Liver (tissue), 9 donors: ENCODE data around the gene COMMD10. TPM values are rescaled to one million over a fixed set of nuclear protein-coding genes. Genes with fewer than 3 reads are reported as not detected.

ENCODE experiments used
- DNase-seq: peaks from one replicate; pipeline ENCODE4 v3.0.0-alpha.2; 2017; ENCODE audit warnings: low spot score
- H3K27ac ChIP-seq, 2 donors: one replicate each; pipeline ENCODE4 v1.7.0; 2013; ENCODE audit warnings: inconsistent platforms in 2 of 2, low read length in 2 of 2, control low read depth in 1 of 2, low read depth in 1 of 2, mild to moderate bottlenecking in 1 of 2
- H3K27me3 ChIP-seq, 4 donors: one replicate each; pipeline versions ENCODE4 v1.6.1 to v1.7.0; 2013; ENCODE audit warnings: low read length in 3 of 4, inconsistent platforms in 1 of 4, mild to moderate bottlenecking in 1 of 4, moderate library complexity in 1 of 4; ENCODE audit not compliant: control insufficient read depth in 4 of 4, insufficient read depth in 4 of 4
- H3K36me3 ChIP-seq, 4 donors: one replicate each; pipeline versions ENCODE4 v1.6.1 to v1.7.0; 2013; ENCODE audit warnings: low read length in 3 of 4, mild to moderate bottlenecking in 3 of 4, low read depth in 1 of 4, moderate library complexity in 1 of 4; ENCODE audit not compliant: control insufficient read depth in 4 of 4, insufficient read depth in 3 of 4
- H3K4me1 ChIP-seq, 4 donors: one replicate each; pipeline versions ENCODE4 v1.6.1 to v1.7.0; 2013; ENCODE audit warnings: low read length in 3 of 4, mild to moderate bottlenecking in 3 of 4, moderate library complexity in 1 of 4; ENCODE audit not compliant: control insufficient read depth in 4 of 4, insufficient read depth in 4 of 4
- H3K4me3 ChIP-seq, 3 donors: one replicate each; pipeline versions ENCODE4 v1.6.1 to v1.7.0; 2013; ENCODE audit warnings: low read length in 3 of 3, control low read depth in 1 of 3, low read depth in 1 of 3, mild to moderate bottlenecking in 1 of 3
- H3K9ac ChIP-seq, 2 donors: one replicate each; pipeline ENCODE4 v1.7.0; 2013; ENCODE audit warnings: low read length in 2 of 2, mild to moderate bottlenecking in 2 of 2, moderate library complexity in 2 of 2, control low read depth in 1 of 2, low read depth in 1 of 2
- H3K9me3 ChIP-seq, 4 donors: one replicate each; pipeline versions ENCODE4 v1.6.1 to v1.7.0; 2013; ENCODE audit warnings: low read length in 3 of 4; ENCODE audit not compliant: control insufficient read depth in 4 of 4
- EGR1 ChIP-seq, 2 donors: IDR thresholded peaks; 2 replicates each; pipeline ENCODE4 v1.6.1; 2016 to 2018; ENCODE audit warnings: antibody characterized with exemption in 2 of 2, low read depth in 2 of 2
- FOXA1 ChIP-seq: IDR thresholded peaks from 2 replicates; pipeline ENCODE4 v1.6.1; 2016; ENCODE audit warnings: antibody characterized with exemption
- FOXA2 ChIP-seq: IDR thresholded peaks from 2 replicates; pipeline ENCODE4 v1.6.1; 2016; ENCODE audit warnings: antibody characterized with exemption
- GABPA ChIP-seq, 2 donors: IDR thresholded peaks in 1 of 2; conservative IDR thresholded peaks in 1 of 2; 2 replicates each; pipeline ENCODE4 v1.6.1; 2016; ENCODE audit warnings: antibody characterized with exemption in 2 of 2, mild to moderate bottlenecking in 1 of 2, moderate library complexity in 1 of 2
- HNF4A ChIP-seq, 2 donors: conservative IDR thresholded peaks; 2 replicates each; pipeline ENCODE4 v1.6.1; 2016; ENCODE audit warnings: antibody characterized with exemption in 2 of 2, mild to moderate bottlenecking in 2 of 2
- HNF4G ChIP-seq: IDR thresholded peaks from 2 replicates; pipeline ENCODE4 v1.6.1; 2016; ENCODE audit warnings: antibody characterized with exemption
- JUND ChIP-seq, 2 donors: IDR thresholded peaks; 2 replicates each; pipeline ENCODE4 v1.6.1; 2016; ENCODE audit warnings: antibody characterized with exemption in 2 of 2
- NR2F2 ChIP-seq: IDR thresholded peaks from 2 replicates; pipeline ENCODE4 v1.6.1; 2016; ENCODE audit warnings: antibody characterized with exemption
- RAD21 ChIP-seq, 2 donors: IDR thresholded peaks; 2 replicates each; pipeline ENCODE4 v1.6.1; 2016; ENCODE audit warnings: antibody characterized with exemption in 2 of 2, mild to moderate bottlenecking in 2 of 2
- RXRA ChIP-seq, 2 donors: IDR thresholded peaks; 2 replicates each; pipeline ENCODE4 v1.6.1; 2017 to 2018; ENCODE audit warnings: antibody characterized with exemption in 2 of 2, mild to moderate bottlenecking in 1 of 2
- SP1 ChIP-seq: IDR thresholded peaks from 2 replicates; pipeline ENCODE4 v1.6.1; 2018; ENCODE audit warnings: antibody characterized with exemption, mild to moderate bottlenecking
- TAF1 ChIP-seq: conservative IDR thresholded peaks from 2 replicates; pipeline ENCODE4 v1.6.1; 2016; ENCODE audit warnings: antibody characterized with exemption, mild to moderate bottlenecking
- YY1 ChIP-seq: IDR thresholded peaks from 2 replicates; pipeline ENCODE4 v1.6.1; 2016; ENCODE audit warnings: antibody characterized with exemption, mild to moderate bottlenecking
- ZBTB33 ChIP-seq: IDR thresholded peaks from 2 replicates; pipeline ENCODE4 v1.6.1; 2016; ENCODE audit warnings: antibody characterized with exemption
- WGBS: extraction: QIAGEN DNeasy Blood & Tissue Kit; methylation state at CpG from one replicate; pipeline ENCODE4 v1.1.7; 2013; 5-methylcytosine and 5-hydroxymethylcytosine counted together
- polyA plus RNA-seq, 2 donors: library from polyadenylated mRNA; stranded (reverse) in 1 of 2; unstranded in 1 of 2; fragments of 200-250 nt in 1 of 2; fragments of >200 nt in 1 of 2; fragmentation: Nextera tagmentation in 1 of 2; extraction: Ambion mirVana in 1 of 2; gene quantifications; one replicate each; pipeline versions ENCODE4 v1.2.1 to v1.2.3, GENCODE V29; 2013 to 2015
- total RNA-seq, 2 donors: library from RNA; depleted of rRNA; stranded (reverse); fragments of >200 nt; gene quantifications; one replicate each; pipeline ENCODE4 v1.2.3, GENCODE V29; 2014
- TF ChIP-seq, protein P1 (sequence below): IDR thresholded peaks from 2 replicates; pipeline ENCODE4 v1.6.1; 2016; ENCODE audit warnings: antibody characterized with exemption, mild to moderate bottlenecking
- TF ChIP-seq, protein P2 (sequence below): fragments of 150-350 bp; IDR thresholded peaks from 2 replicates; pipeline ENCODE4 v1.5.1; 2017; ENCODE audit warnings: improper control_type of control experiment, low read depth, low read length; ENCODE audit not compliant: missing input control
- TF ChIP-seq, protein P3 (sequence below): IDR thresholded peaks from 2 replicates; pipeline ENCODE4 v1.6.1; 2016; ENCODE audit warnings: antibody characterized with exemption
- TF ChIP-seq, protein P4 (sequence below): IDR thresholded peaks from 2 replicates; pipeline ENCODE4 v1.6.1; 2016; ENCODE audit warnings: antibody characterized with exemption
- donor health status: healthy.
- donor health status: healthy.
- donor health status: healthy.
- donor health status: healthy.
- donor health status: healthy.

Gene COMMD10
- total and polyA plus RNA-seq, 4 donors: 8.9 to 30.5 (median 19.3) TPM

- DNase-seq: no peak
- no peak overlapping the region for H3K4me3 ChIP-seq
- H3K27me3 ChIP-seq: no peaks in the 10 kb centered on the region
- no peaks in the 10 kb centered on the region for H3K36me3 ChIP-seq
- H3K9ac ChIP-seq: no peak overlapping the region
- H3K27ac ChIP-seq: peak overlapping the region; percentile 51 to 78
- 36% methylated on average over 1 of the region's 1 CpG for WGBS
- H3K9me3 ChIP-seq: peaks cover 0 to 10% (median 3%) of the 10 kb centered on the region in 4 donors
- TF ChIP-seq HNF4G (peak; percentile 6), SP1 (no peak), RXRA (IDR thresholded peaks at IDR 0.05) (peak; percentile 29), FOXA2 (peak; percentile 72), FOXA1 (peak; percentile 15), HNF4A (conservative IDR thresholded peaks at IDR 0.05) (peak; percentile 51 to 52)
- peaks cover 5 to 40% (median 27%) of the 10 kb centered on the region in 4 donors for H3K4me1 ChIP-seq
These were observed 189.4 kb downstream of the COMMD10 start for GRCh38 chr5:116274251-116274650.

DNA sequence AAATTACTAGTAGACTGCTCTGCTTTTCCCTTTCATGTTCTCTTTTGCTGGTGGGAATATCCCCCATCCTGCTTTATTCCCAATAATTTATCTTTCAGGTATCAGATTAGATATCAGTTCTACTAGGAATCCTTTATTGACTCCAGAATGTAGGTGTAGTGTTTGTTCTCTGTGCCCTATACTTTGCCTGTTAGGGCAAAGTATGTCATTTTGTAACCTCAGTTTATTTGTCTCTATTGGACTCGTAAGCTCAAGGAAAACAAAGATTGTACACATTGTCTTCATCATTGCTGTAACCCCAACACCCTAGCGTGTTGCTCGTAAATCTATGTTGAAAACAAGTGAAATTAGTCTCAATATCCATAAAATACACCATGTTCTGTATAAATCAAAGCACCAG, 190.5 kb downstream of the COMMD10 start:
- H3K4me3 ChIP-seq: no peak overlapping the region
- no peaks in the 10 kb centered on the region for H3K27me3 ChIP-seq
- peak overlapping the region; percentile 51 to 78 for H3K27ac ChIP-seq
- TF ChIP-seq, protein P1, sequence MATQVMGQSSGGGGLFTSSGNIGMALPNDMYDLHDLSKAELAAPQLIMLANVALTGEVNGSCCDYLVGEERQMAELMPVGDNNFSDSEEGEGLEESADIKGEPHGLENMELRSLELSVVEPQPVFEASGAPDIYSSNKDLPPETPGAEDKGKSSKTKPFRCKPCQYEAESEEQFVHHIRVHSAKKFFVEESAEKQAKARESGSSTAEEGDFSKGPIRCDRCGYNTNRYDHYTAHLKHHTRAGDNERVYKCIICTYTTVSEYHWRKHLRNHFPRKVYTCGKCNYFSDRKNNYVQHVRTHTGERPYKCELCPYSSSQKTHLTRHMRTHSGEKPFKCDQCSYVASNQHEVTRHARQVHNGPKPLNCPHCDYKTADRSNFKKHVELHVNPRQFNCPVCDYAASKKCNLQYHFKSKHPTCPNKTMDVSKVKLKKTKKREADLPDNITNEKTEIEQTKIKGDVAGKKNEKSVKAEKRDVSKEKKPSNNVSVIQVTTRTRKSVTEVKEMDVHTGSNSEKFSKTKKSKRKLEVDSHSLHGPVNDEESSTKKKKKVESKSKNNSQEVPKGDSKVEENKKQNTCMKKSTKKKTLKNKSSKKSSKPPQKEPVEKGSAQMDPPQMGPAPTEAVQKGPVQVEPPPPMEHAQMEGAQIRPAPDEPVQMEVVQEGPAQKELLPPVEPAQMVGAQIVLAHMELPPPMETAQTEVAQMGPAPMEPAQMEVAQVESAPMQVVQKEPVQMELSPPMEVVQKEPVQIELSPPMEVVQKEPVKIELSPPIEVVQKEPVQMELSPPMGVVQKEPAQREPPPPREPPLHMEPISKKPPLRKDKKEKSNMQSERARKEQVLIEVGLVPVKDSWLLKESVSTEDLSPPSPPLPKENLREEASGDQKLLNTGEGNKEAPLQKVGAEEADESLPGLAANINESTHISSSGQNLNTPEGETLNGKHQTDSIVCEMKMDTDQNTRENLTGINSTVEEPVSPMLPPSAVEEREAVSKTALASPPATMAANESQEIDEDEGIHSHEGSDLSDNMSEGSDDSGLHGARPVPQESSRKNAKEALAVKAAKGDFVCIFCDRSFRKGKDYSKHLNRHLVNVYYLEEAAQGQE: peak; percentile 67
- TF ChIP-seq FOXA2 (peak; percentile 83), HNF4A (conservative IDR thresholded peaks at IDR 0.05) (peak; percentile 99), JUND (IDR thresholded peaks at IDR 0.05) (peak in 1 of 2 donors; percentile 78), TAF1 (no peak), NR2F2 (no peak), ZBTB33 (peak; percentile 46), RAD21 (IDR thresholded peaks at IDR 0.05) (peak; percentile 35 to 38), SP1 (peak; percentile 77), RXRA (IDR thresholded peaks at IDR 0.05) (peak; percentile 83 to 89), EGR1 (IDR thresholded peaks at IDR 0.05; ENCODE audit: low read depth in 2 of 2) (no peak), GABPA (IDR thresholded peaks at IDR 0.05 in 1 of 2, conservative IDR thresholded peaks at IDR 0.05 in 1 of 2) (no peak), FOXA1 (peak; percentile 53), HNF4G (peak; percentile 89), YY1 (peak; percentile 50)
- TF ChIP-seq, protein P2, sequence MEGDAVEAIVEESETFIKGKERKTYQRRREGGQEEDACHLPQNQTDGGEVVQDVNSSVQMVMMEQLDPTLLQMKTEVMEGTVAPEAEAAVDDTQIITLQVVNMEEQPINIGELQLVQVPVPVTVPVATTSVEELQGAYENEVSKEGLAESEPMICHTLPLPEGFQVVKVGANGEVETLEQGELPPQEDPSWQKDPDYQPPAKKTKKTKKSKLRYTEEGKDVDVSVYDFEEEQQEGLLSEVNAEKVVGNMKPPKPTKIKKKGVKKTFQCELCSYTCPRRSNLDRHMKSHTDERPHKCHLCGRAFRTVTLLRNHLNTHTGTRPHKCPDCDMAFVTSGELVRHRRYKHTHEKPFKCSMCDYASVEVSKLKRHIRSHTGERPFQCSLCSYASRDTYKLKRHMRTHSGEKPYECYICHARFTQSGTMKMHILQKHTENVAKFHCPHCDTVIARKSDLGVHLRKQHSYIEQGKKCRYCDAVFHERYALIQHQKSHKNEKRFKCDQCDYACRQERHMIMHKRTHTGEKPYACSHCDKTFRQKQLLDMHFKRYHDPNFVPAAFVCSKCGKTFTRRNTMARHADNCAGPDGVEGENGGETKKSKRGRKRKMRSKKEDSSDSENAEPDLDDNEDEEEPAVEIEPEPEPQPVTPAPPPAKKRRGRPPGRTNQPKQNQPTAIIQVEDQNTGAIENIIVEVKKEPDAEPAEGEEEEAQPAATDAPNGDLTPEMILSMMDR: no peak
- TF ChIP-seq, protein P3, sequence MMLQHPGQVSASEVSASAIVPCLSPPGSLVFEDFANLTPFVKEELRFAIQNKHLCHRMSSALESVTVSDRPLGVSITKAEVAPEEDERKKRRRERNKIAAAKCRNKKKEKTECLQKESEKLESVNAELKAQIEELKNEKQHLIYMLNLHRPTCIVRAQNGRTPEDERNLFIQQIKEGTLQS: no peak
- TF ChIP-seq, protein P4, sequence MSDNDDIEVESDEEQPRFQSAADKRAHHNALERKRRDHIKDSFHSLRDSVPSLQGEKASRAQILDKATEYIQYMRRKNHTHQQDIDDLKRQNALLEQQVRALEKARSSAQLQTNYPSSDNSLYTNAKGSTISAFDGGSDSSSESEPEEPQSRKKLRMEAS: peak; percentile 33
- 42% methylated on average over 3 of the region's 3 CpGs for WGBS
- H3K4me1 ChIP-seq: peaks cover 5 to 47% (median 31%) of the 10 kb centered on the region in 4 donors
- H3K9me3 ChIP-seq: peaks cover 0 to 10% (median 3%) of the 10 kb centered on the region in 4 donors
- no peak for DNase-seq
- H3K9ac ChIP-seq: no peak overlapping the region
- no peaks in the 10 kb centered on the region for H3K36me3 ChIP-seq
